ENCODE data around the gene SIX1. TPM values are rescaled to one million over a fixed set of nuclear protein-coding genes. Genes with fewer than 3 reads are reported as not detected.

SIX1 gene
- total and polyA plus RNA-seq, 4 donors, result 0.10 to 10.6 (median 1.9) TPM

GRCh38 chr14:60657456-60658210, 8.4 kb upstream of the SIX1 start:
- DNase-seq (no peak), ATAC-seq (ENCODE audit: low FRiP score) (peak; percentile 29)
- Histone ChIP-seq H3K27ac (ENCODE audit: low read depth in 1 of 2, low read length in 2 of 2) (no peak overlapping the region), H3K4me1 (ENCODE audit: control insufficient read depth in 1 of 2, insufficient read depth in 2 of 2, low read length in 2 of 2) (no peaks in the 10 kb centered on the region), H3K36me3 (ENCODE audit: control insufficient read depth in 1 of 2, insufficient read depth in 2 of 2, low read length in 1 of 2) (no peaks in the 10 kb centered on the region), H3K27me3 (ENCODE audit: control insufficient read depth in 1 of 2, insufficient read depth in 2 of 2, low read length in 1 of 2) (no peaks in the 10 kb centered on the region), H3K9me3 (ENCODE audit: control insufficient read depth, low read length) (peaks cover 1% of the 10 kb centered on the region), H3K4me3 (ENCODE audit: low read length in 2 of 2) (peak overlapping the region; percentile 35 to 61)
- WGBS, 2 donors, result 4% methylated on average over 47 of the region's 47 CpGs
- intact Hi-C loops (cut with DNase I), result loop anchor here in 1 of 2 donors (5.0 kb wide), 1 partner anchor 65 kb away; the partner anchor contains the start of gene SIX4

- ATAC-seq (ENCODE audit: low FRiP score), result peak; percentile 86
- H3K9me3 ChIP-seq (ENCODE audit: control insufficient read depth, low read length), result peaks cover 1% of the 10 kb centered on the region
- no peaks in the 10 kb centered on the region for H3K4me1 ChIP-seq (ENCODE audit: control insufficient read depth in 1 of 2, insufficient read depth in 2 of 2, low read length in 2 of 2)
- H3K4me3 ChIP-seq (ENCODE audit: low read length in 2 of 2), result peak overlapping the region; percentile 35 to 61
- H3K36me3 ChIP-seq (ENCODE audit: control insufficient read depth in 1 of 2, insufficient read depth in 2 of 2, low read length in 1 of 2), result no peaks in the 10 kb centered on the region
- H3K27me3 ChIP-seq (ENCODE audit: control insufficient read depth in 1 of 2, insufficient read depth in 2 of 2, low read length in 1 of 2), result no peaks in the 10 kb centered on the region
- no peak overlapping the region for H3K27ac ChIP-seq (ENCODE audit: low read depth in 1 of 2, low read length in 2 of 2)
- WGBS, 2 donors, result 1% methylated on average over 75 of the region's 75 CpGs
- intact Hi-C loops (cut with DNase I), result loop anchor here in 1 of 2 donors (5.0 kb wide), 1 partner anchor 65 kb away; the partner anchor contains the start of gene SIX4
- peak; percentile 69 to 86 for DNase-seq
Observed at GRCh38 chr14:60656686-60657455, 7.6 kb upstream of the SIX1 start.

GRCh38 chr14:60655898-60656685, 6.8 kb upstream of the SIX1 start:
- H3K36me3 ChIP-seq (ENCODE audit: control insufficient read depth in 1 of 2, insufficient read depth in 2 of 2, low read length in 1 of 2), result no peaks in the 10 kb centered on the region
- DNase-seq (no peak), ATAC-seq (ENCODE audit: low FRiP score) (no peak)
- intact Hi-C loops (cut with DNase I), result loop anchor here in 1 of 2 donors (5.0 kb wide), 1 partner anchor 66 kb away; the partner anchor contains the start of gene SIX4
- no peaks in the 10 kb centered on the region for H3K27me3 ChIP-seq (ENCODE audit: control insufficient read depth in 1 of 2, insufficient read depth in 2 of 2, low read length in 1 of 2)
- 56 to 58% methylated on average over 36 of the region's 36 CpGs for WGBS, 2 donors
- no peaks in the 10 kb centered on the region for H3K4me1 ChIP-seq (ENCODE audit: control insufficient read depth in 1 of 2, insufficient read depth in 2 of 2, low read length in 2 of 2)
- no peak overlapping the region for H3K27ac ChIP-seq (ENCODE audit: low read depth in 1 of 2, low read length in 2 of 2)
- no peak overlapping the region for H3K4me3 ChIP-seq (ENCODE audit: low read length in 2 of 2)
- peaks cover 1% of the 10 kb centered on the region for H3K9me3 ChIP-seq (ENCODE audit: control insufficient read depth, low read length)

DNA sequence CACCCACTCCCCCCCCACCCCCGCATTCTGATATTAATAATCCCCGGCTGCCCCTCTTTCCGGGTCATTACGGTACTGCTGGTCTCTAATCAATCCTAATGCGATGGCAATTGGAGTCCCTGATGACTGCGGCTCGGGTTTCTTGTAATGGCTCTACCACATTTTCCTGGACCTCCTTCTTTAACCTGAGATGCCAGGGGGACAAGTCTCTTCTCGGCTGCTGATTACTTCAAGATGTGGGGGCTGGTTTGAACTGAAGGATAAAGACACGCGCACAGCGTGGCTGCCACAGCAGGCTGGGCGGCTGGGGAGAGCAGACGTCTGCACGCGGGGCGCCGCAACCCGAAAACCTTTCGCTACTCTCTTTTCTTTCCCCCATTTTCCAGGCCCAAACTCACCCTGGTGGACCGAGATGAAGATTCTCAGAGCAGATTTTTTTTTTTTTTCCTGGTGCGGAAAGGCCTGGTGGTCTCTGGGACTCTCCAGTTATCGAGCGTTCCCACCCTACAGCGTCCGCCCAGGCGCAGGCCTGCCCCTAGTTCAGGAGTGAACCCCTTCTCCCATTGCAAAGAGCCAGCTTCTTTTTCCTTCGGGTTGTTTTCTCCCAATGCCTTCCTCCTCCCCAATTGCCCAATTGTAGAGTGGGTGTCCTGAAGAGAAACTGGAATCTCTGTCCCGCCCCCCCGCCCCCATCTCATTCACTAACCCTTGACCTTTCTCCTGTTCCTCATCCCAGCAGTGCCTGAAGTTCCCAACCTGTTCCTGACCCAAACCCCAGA, 6.0 kb upstream of the SIX1 start:
- ATAC-seq (ENCODE audit: low FRiP score) (no peak), DNase-seq (no peak)
- no peak overlapping the region for H3K4me3 ChIP-seq (ENCODE audit: low read length in 2 of 2)
- H3K27ac ChIP-seq (ENCODE audit: low read depth in 1 of 2, low read length in 2 of 2), result no peak overlapping the region
- H3K4me1 ChIP-seq (ENCODE audit: control insufficient read depth in 1 of 2, insufficient read depth in 2 of 2, low read length in 2 of 2), result no peaks in the 10 kb centered on the region
- H3K9me3 ChIP-seq (ENCODE audit: control insufficient read depth, low read length), result peaks cover 1% of the 10 kb centered on the region
- H3K36me3 ChIP-seq (ENCODE audit: control insufficient read depth in 1 of 2, insufficient read depth in 2 of 2, low read length in 1 of 2), result no peaks in the 10 kb centered on the region
- H3K27me3 ChIP-seq (ENCODE audit: control insufficient read depth in 1 of 2, insufficient read depth in 2 of 2, low read length in 1 of 2), result no peaks in the 10 kb centered on the region
- 64 to 68% methylated on average over 27 to 29 of the region's 29 CpGs for WGBS, 2 donors
- intact Hi-C loops (cut with DNase I), result loop anchor here in 1 of 2 donors (5.0 kb wide), 1 partner anchor 67 kb away; the partner anchor contains the start of gene SIX4

DNA sequence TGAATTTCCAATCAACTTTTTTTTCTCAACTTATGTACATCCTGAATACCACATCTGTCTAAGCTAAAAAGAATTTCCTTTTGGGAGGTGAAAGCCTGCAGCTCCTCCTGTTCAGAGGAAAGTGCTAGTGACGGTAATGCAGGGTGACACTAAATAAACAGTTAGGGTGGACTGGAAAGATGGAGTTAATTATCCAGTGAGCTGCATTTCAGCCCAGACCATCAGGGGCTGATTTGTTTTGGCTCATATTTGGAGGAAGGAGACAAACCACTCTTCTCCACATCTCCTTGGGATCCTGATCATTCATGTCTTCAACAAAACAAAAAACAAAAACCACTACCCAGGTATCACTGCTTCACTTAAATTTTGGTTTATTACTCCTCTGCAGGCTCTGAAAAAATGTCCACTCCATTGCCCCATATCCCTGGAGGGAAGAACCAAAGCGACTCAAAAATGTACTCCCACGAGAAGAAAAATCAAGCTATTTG, 5.1 kb upstream of the SIX1 start:
- intact Hi-C loops (cut with DNase I), result no loop called here
- 64 to 65% methylated on average over 3 of the region's 3 CpGs for WGBS, 2 donors
- no peaks in the 10 kb centered on the region for H3K27me3 ChIP-seq (ENCODE audit: control insufficient read depth in 1 of 2, insufficient read depth in 2 of 2, low read length in 1 of 2)
- ATAC-seq (ENCODE audit: low FRiP score), result no peak
- H3K4me3 ChIP-seq (ENCODE audit: low read length in 2 of 2), result no peak overlapping the region
- peaks cover 1% of the 10 kb centered on the region for H3K9me3 ChIP-seq (ENCODE audit: control insufficient read depth, low read length)
- H3K36me3 ChIP-seq (ENCODE audit: control insufficient read depth in 1 of 2, insufficient read depth in 2 of 2, low read length in 1 of 2), result no peaks in the 10 kb centered on the region
- no peaks in the 10 kb centered on the region for H3K4me1 ChIP-seq (ENCODE audit: control insufficient read depth in 1 of 2, insufficient read depth in 2 of 2, low read length in 2 of 2)
- DNase-seq, result no peak
- H3K27ac ChIP-seq (ENCODE audit: low read depth in 1 of 2, low read length in 2 of 2), result no peak overlapping the region

- 24 to 28% methylated on average over 14 of the region's 14 CpGs for WGBS, 2 donors
- intact Hi-C loops (cut with DNase I), result no loop called here
- Histone ChIP-seq H3K36me3 (ENCODE audit: control insufficient read depth in 1 of 2, insufficient read depth in 2 of 2, low read length in 1 of 2) (no peaks in the 10 kb centered on the region), H3K27me3 (ENCODE audit: control insufficient read depth in 1 of 2, insufficient read depth in 2 of 2, low read length in 1 of 2) (no peaks in the 10 kb centered on the region), H3K27ac (ENCODE audit: low read depth in 1 of 2, low read length in 2 of 2) (no peak overlapping the region), H3K4me1 (ENCODE audit: control insufficient read depth in 1 of 2, insufficient read depth in 2 of 2, low read length in 2 of 2) (no peaks in the 10 kb centered on the region), H3K4me3 (ENCODE audit: low read length in 2 of 2) (no peak overlapping the region), H3K9me3 (ENCODE audit: control insufficient read depth, low read length) (peaks cover 1% of the 10 kb centered on the region)
- DNase-seq (no peak), ATAC-seq (ENCODE audit: low FRiP score) (no peak)
Observed at GRCh38 chr14:60653701-60654161, 4.5 kb upstream of the SIX1 start.

DNA sequence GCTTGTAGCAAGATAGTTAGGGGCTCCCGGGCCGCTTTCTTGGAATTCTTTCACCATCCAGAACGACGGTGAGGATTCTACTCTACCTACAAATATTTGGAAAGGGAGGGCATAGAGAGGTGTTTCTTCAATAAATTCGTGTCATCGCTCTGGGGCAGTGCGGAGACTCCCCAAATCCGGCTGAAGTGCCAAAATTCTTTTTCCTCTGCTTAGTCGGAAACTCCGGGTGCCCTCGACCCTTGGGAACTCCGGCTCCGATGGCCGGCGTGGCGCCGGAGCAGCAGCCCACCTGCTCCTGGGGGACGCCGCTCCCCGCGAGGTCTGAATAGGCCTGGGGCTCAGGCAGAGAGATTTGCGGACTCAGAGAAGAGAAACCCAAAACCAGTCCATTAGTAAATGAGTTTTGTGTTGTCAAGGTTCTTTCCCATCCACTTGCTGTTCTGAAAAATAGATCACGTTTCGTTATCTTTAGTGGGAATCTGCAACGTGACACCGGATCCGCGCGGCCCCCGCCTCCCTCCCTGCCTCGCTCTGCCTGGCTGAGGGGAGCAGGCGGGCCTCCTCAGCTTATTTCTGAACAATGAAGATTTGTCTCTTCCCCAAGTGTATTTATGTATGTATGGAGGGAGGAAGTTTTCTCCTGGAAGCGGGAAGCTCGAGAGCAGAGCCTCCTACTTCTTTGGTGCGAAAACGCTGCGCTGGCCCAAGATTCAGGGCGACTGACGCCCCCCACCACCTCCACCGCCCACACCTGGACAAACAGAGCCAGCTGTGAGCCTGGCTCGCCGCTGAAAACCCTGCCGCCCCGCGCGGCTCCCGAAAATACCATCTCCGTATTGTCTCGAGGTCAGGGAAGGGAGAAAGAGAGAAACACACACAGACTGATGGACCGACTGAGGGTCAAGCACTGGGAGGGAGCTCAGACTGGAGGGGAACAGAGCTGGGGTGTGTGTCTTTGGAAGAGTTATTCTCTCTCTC, 3.7 kb upstream of the SIX1 start:
- peaks cover 0 to 1% of the 10 kb centered on the region in 2 donors for H3K27me3 ChIP-seq (ENCODE audit: control insufficient read depth in 1 of 2, insufficient read depth in 2 of 2, low read length in 1 of 2)

More for the DNA sequence above, 3.7 kb upstream of the SIX1 start:
- ATAC-seq (ENCODE audit: low FRiP score), result no peak
- H3K9me3 ChIP-seq (ENCODE audit: control insufficient read depth, low read length), result peaks cover 1% of the 10 kb centered on the region
- intact Hi-C loops (cut with DNase I), result no loop called here
- 9 to 12% methylated on average over 50 of the region's 50 CpGs for WGBS, 2 donors
- no peak for DNase-seq
- no peaks in the 10 kb centered on the region for H3K4me1 ChIP-seq (ENCODE audit: control insufficient read depth in 1 of 2, insufficient read depth in 2 of 2, low read length in 2 of 2)
- H3K4me3 ChIP-seq (ENCODE audit: low read length in 2 of 2), result no peak overlapping the region
- no peaks in the 10 kb centered on the region for H3K36me3 ChIP-seq (ENCODE audit: control insufficient read depth in 1 of 2, insufficient read depth in 2 of 2, low read length in 1 of 2)
- no peak overlapping the region for H3K27ac ChIP-seq (ENCODE audit: low read depth in 1 of 2, low read length in 2 of 2)

All from aorta (tissue), 5 donors.